WTC11 (cell line): Measurements from ENCODE around the gene FBXO31. TPM values are rescaled to one million over a fixed set of nuclear protein-coding genes. Genes with fewer than 3 reads are reported as not detected.
A peak's percentile ranks its signal among the peaks of the same experiment; 100 is the strongest.

ENCODE experiments used
- ATAC-seq: fragments of 200-7000 bp; cut with Tn5 transposase; 2 replicates; pipeline ENCODE4 v1.10.0; 2021; ENCODE audit warnings: mild to moderate bottlenecking, moderate library complexity
- CTCF ChIA-PET: fragments of 300-600 bp; sonication (Branson Sonifier 250); formaldehyde crosslinking; loops from one replicate; lab custom pipeline; 2021; ENCODE audit warnings: antibody characterized with exemption; lab: Charles Lee
- POLR2A ChIA-PET: fragments of 350-600 bp; sonication (Branson Sonifier 250); formaldehyde crosslinking; loops from one replicate; lab custom pipeline; 2021; ENCODE audit warnings: antibody characterized with exemption; lab: Charles Lee
- DNase-seq: peaks from one replicate; pipeline ENCODE4 v3.0.0; 2021; ENCODE audit warnings: low spot score
- H3K27ac Mint-ChIP-seq: 2 replicates; pipeline ENCODE4 v1.8.0; 2021; ENCODE audit warnings: mixed read lengths
- H3K27me3 Mint-ChIP-seq: 2 replicates; pipeline ENCODE4 v1.8.0; 2021; ENCODE audit warnings: low read depth, mild to moderate bottlenecking, moderate library complexity, mixed read lengths
- H3K36me3 Mint-ChIP-seq: 2 replicates; pipeline ENCODE4 v1.8.0; 2021; ENCODE audit warnings: mixed read lengths
- H3K4me1 Mint-ChIP-seq: 2 replicates; pipeline ENCODE4 v1.8.0; 2022; ENCODE audit warnings: mixed read lengths
- H3K4me3 Mint-ChIP-seq: 2 replicates; pipeline ENCODE4 v1.8.0; 2021; ENCODE audit warnings: mild to moderate bottlenecking, moderate library complexity, mixed read lengths
- H3K9me3 Mint-ChIP-seq: 2 replicates; pipeline ENCODE4 v1.8.0; 2021; ENCODE audit warnings: mixed read lengths
- CREM ChIP-seq: sonication (generic); formaldehyde crosslinking; IDR thresholded peaks from 2 replicates; pipeline ENCODE4 v1.8.1; 2022; ENCODE audit warnings: mild to moderate bottlenecking, missing genetic modification reagents, moderate library complexity
- CTCF ChIP-seq: fragments of 200-600 bp; IDR thresholded peaks from 2 replicates; pipeline ENCODE4 v1.8.0; 2022; ENCODE audit warnings: antibody characterized with exemption
- EMX1 ChIP-seq: fragments of 250-450 bp; sonication (Bioruptor Pico); IDR thresholded peaks from 2 replicates; pipeline ENCODE4 v1.8.0; 2021; ENCODE audit warnings: mild to moderate bottlenecking
- ESRRA ChIP-seq: sonication (generic); formaldehyde crosslinking; IDR thresholded peaks from 2 replicates; pipeline ENCODE4 v1.8.1; 2022; ENCODE audit warnings: mild to moderate bottlenecking, missing genetic modification reagents, borderline replicate concordance
- ETV6 ChIP-seq: sonication (generic); formaldehyde crosslinking; IDR thresholded peaks from 2 replicates; pipeline ENCODE4 v1.8.1; 2022; ENCODE audit warnings: mild to moderate bottlenecking, missing genetic modification reagents
- GABPB1 ChIP-seq: sonication (generic); formaldehyde crosslinking; IDR thresholded peaks from 2 replicates; pipeline ENCODE4 v1.8.1; 2023; ENCODE audit warnings: mild to moderate bottlenecking, missing genetic modification reagents
- GTF2I ChIP-seq: fragments of 250-450 bp; sonication (Bioruptor Pico); conservative IDR thresholded peaks from 2 replicates; pipeline ENCODE4 v1.4.0; 2021; ENCODE audit warnings: mild to moderate bottlenecking
- NFE2L1 ChIP-seq: sonication (generic); formaldehyde crosslinking; IDR thresholded peaks from 2 replicates; pipeline ENCODE4 v1.8.1; 2023; ENCODE audit warnings: missing genetic modification reagents
- RELA ChIP-seq: sonication (generic); formaldehyde crosslinking; IDR thresholded peaks from 2 replicates; pipeline ENCODE4 v1.8.1; 2022; ENCODE audit warnings: missing genetic modification reagents, mild to moderate bottlenecking, borderline replicate concordance
- SP1 ChIP-seq: sonication (generic); formaldehyde crosslinking; conservative IDR thresholded peaks from 2 replicates; pipeline ENCODE4 v1.8.1; 2022; ENCODE audit warnings: missing genetic modification reagents
- TEAD4 ChIP-seq: sonication (generic); formaldehyde crosslinking; IDR thresholded peaks from 2 replicates; pipeline ENCODE4 v1.8.0; 2022; ENCODE audit warnings: mild to moderate bottlenecking, missing genetic modification reagents
- TP53 ChIP-seq: sonication (generic); formaldehyde crosslinking; IDR thresholded peaks from 2 replicates; pipeline ENCODE4 v1.8.1; 2023; ENCODE audit warnings: mild to moderate bottlenecking, missing genetic modification reagents
- USF1 ChIP-seq: sonication (generic); formaldehyde crosslinking; IDR thresholded peaks from 2 replicates; pipeline ENCODE4 v1.8.0; 2022; ENCODE audit warnings: mild to moderate bottlenecking, missing genetic modification reagents
- ZBTB21 ChIP-seq: sonication (generic); formaldehyde crosslinking; IDR thresholded peaks from 2 replicates; pipeline ENCODE4 v1.8.1; 2023; ENCODE audit warnings: mild to moderate bottlenecking, missing genetic modification reagents, borderline replicate concordance
- ZBTB43 ChIP-seq: sonication (generic); formaldehyde crosslinking; IDR thresholded peaks from 2 replicates; pipeline ENCODE4 v1.8.1; 2023; ENCODE audit warnings: mild to moderate bottlenecking, missing genetic modification reagents
- ZNF121 ChIP-seq: sonication (generic); formaldehyde crosslinking; IDR thresholded peaks from 2 replicates; pipeline ENCODE4 v1.8.0; 2023; ENCODE audit warnings: missing genetic modification reagents
- ZNF219 ChIP-seq: sonication (generic); formaldehyde crosslinking; IDR thresholded peaks from 2 replicates; pipeline ENCODE4 v1.8.0; 2023; ENCODE audit warnings: missing genetic modification reagents, mild to moderate bottlenecking, borderline replicate concordance
- ZNF232 ChIP-seq: sonication (generic); formaldehyde crosslinking; IDR thresholded peaks from 2 replicates; pipeline ENCODE4 v1.8.0; 2022; ENCODE audit warnings: mild to moderate bottlenecking, missing genetic modification reagents
- total RNA-seq: library from RNA; stranded (reverse); gene quantifications from 3 replicates; pipeline ENCODE4 v1.2.3, GENCODE V29; 2021

Gene FBXO31
- total RNA-seq, 1 experiment from 2014 or later, result 22.6 TPM

GRCh38 chr16:87422106-87422505 lies 38.5 kb upstream of the FBXO31 start (continued):
- TF ChIP-seq ZBTB43 (CRISPR knock-in tag), result no peak
- TF ChIP-seq, all 79 proteins: peak for 0

- POLR2A ChIA-PET, result no interaction called here
- H3K9me3 Mint-ChIP-seq, result no peaks in the 10 kb centered on the region
- DNase-seq (no peak), ATAC-seq (no peak)
- peaks cover 51% of the 10 kb centered on the region for H3K36me3 Mint-ChIP-seq
- peaks cover 23% of the 10 kb centered on the region for H3K4me1 Mint-ChIP-seq
- CTCF ChIA-PET, result interaction anchor here (0.6 to 1.3 kb wide), 9 partner anchors 8 to 219 kb away, joined by 3 to 6 read pairs (median 4); no protein-coding TSS in a partner anchor
- no peaks in the 10 kb centered on the region for H3K27me3 Mint-ChIP-seq
- H3K27ac Mint-ChIP-seq, result no peak overlapping the region
- no peak for TF ChIP-seq EMX1 (CRISPR knock-in tag)
- TF ChIP-seq GABPB1 (CRISPR knock-in tag), result no peak
- no peak for TF ChIP-seq GTF2I
- TF ChIP-seq ZBTB21, result no peak
- no peak for TF ChIP-seq SP1
- TF ChIP-seq RELA, result no peak
- no peak for TF ChIP-seq NFE2L1 (CRISPR knock-in tag)
- TF ChIP-seq USF1 (CRISPR knock-in tag), result no peak
- TF ChIP-seq ZNF232, result no peak
- no peak for TF ChIP-seq TP53
- no peak for TF ChIP-seq ZNF121 (CRISPR knock-in tag)
- no peak for TF ChIP-seq CREM (CRISPR knock-in tag)
- no peak for TF ChIP-seq ZNF219 (CRISPR knock-in tag)
- no peak for TF ChIP-seq TEAD4 (CRISPR knock-in tag)
- TF ChIP-seq, all 79 proteins: peak for 0
- H3K4me3 Mint-ChIP-seq, result no peak overlapping the region
These were observed 37.7 kb upstream of the FBXO31 start for GRCh38 chr16:87421003-87421912.

- peaks cover 53% of the 10 kb centered on the region for H3K36me3 Mint-ChIP-seq
- ChIA-PET CTCF (interaction anchor here (0.6 to 1.3 kb wide), 10 partner anchors 9 to 220 kb away, joined by 3 to 6 read pairs (median 4); no protein-coding TSS in a partner anchor), POLR2A (no interaction called here)
- ATAC-seq (peak; percentile 58), DNase-seq (peak; percentile 41)
- TF ChIP-seq ESRRA (CRISPR knock-in tag) (no peak), GABPB1 (CRISPR knock-in tag) (no peak), ETV6 (CRISPR knock-in tag) (no peak), CTCF (peak; percentile 30; the same call in 1 of the 2 replicates)
- no peak overlapping the region for H3K4me3 Mint-ChIP-seq
- no peaks in the 10 kb centered on the region for H3K27me3 Mint-ChIP-seq
- H3K27ac Mint-ChIP-seq, result no peak overlapping the region
- H3K9me3 Mint-ChIP-seq, result no peaks in the 10 kb centered on the region
- H3K4me1 Mint-ChIP-seq, result peaks cover 15% of the 10 kb centered on the region
These were observed 36.7 kb upstream of the FBXO31 start for GRCh38 chr16:87420026-87421002.
